A549 (cell line): ENCODE results near the gene ATP5MC3. TPM values are rescaled to one million over a fixed set of nuclear protein-coding genes. Genes with fewer than 3 reads are reported as not detected.

ENCODE experiments used
- ATAC-seq, 2 experiments: fragments of 200-7000 bp in 1 of 2; fragments of >200 bp in 1 of 2; cut with Nextera tagmentation in 1 of 2; cut with Tn5 transposase in 1 of 2; 3 replicates each; pipeline versions ENCODE4 v1.8.0 to v1.9.1; 2018 to 2020; ENCODE audit warnings: mild to moderate bottlenecking in 1 of 2, moderate library complexity in 1 of 2
- CTCF ChIA-PET: fragments of 300-600 bp; sonication (Branson Sonifier 250); formaldehyde crosslinking; extraction: SDS; loops from one replicate; lab custom pipeline; 2021; ENCODE audit warnings: antibody characterized with exemption, inconsistent platforms; lab: Yijun Ruan, JAX
- POLR2A ChIA-PET: fragments of 350-600 bp; formaldehyde crosslinking; extraction: SDS; loops from one replicate; lab custom pipeline; 2021; ENCODE audit warnings: antibody characterized with exemption, inconsistent platforms; lab: Yijun Ruan, JAX
- DNase-seq, 2 experiments: peaks; one replicate each; pipeline versions ENCODE4 v3.0.0 to v3.0.0-alpha.2; 2011 to 2016; ENCODE audit warnings: low read depth in 1 of 2, low spot score in 1 of 2
- FAIRE-seq: peaks from 2 replicates; lab custom pipeline; 2011; peaks lifted over from hg19 to GRCh38; lab: Jason Lieb, UNC
- H3K27ac ChIP-seq, 2 experiments: fragments of >200 bp; sonication (Bioruptor Twin); formaldehyde crosslinking; 3 replicates each; pipeline ENCODE4 v1.5.1; 2016 to 2017
- H3K4me1 ChIP-seq: fragments of >200 bp; sonication (Bioruptor Twin); formaldehyde crosslinking; 3 replicates; pipeline ENCODE4 v1.6.1; 2016
- H3K4me2 ChIP-seq: fragments of >200 bp; sonication (Bioruptor Twin); formaldehyde crosslinking; 3 replicates; pipeline ENCODE4 v1.6.1; 2016
- H3K4me3 ChIP-seq: fragments of >200 bp; sonication (Bioruptor Twin); formaldehyde crosslinking; 3 replicates; pipeline ENCODE4 v1.5.1; 2016
- H3K9me3 ChIP-seq: fragments of >200 bp; sonication (Bioruptor Twin); formaldehyde crosslinking; 3 replicates; pipeline ENCODE4 v1.6.1; 2016
- FOSL2 ChIP-seq, 2 experiments: fragments of 450-650 bp in 1 of 2; fragments of >200 bp in 1 of 2; sonication (Bioruptor Twin) in 1 of 2; formaldehyde crosslinking; IDR thresholded peaks; 2 replicates each; pipeline versions ENCODE4 v1.5.0 to v1.6.1; 2016 to 2020; ENCODE audit warnings: mild to moderate bottlenecking in 1 of 2, moderate library complexity in 1 of 2
- HEYL ChIP-seq: fragments of 250-450 bp; sonication (Bioruptor Pico); IDR thresholded peaks from 2 replicates; pipeline ENCODE4 v1.8.0; 2021; ENCODE audit warnings: mild to moderate bottlenecking, moderate library complexity
- JUNB ChIP-seq: fragments of >200 bp; sonication (Bioruptor Twin); formaldehyde crosslinking; IDR thresholded peaks from 2 replicates; pipeline ENCODE4 v1.6.1; 2016
- NPAS2 ChIP-seq: fragments of 250-450 bp; sonication (Bioruptor Pico); IDR thresholded peaks from 2 replicates; pipeline ENCODE4 v1.8.0; 2022; ENCODE audit warnings: mild to moderate bottlenecking, moderate library complexity, borderline replicate concordance
- PHF8 ChIP-seq: fragments of 200-600 bp; sonication (generic); IDR thresholded peaks from 2 replicates; pipeline ENCODE4 v1.6.1; 2016; ENCODE audit warnings: low read depth, mild to moderate bottlenecking, antibody characterized with exemption, moderate library complexity, borderline replicate concordance
- POLR2AphosphoS2 ChIP-seq: conservative IDR thresholded peaks from 2 replicates; pipeline ENCODE4 v1.6.1; 2012; ENCODE audit warnings: low read length, improper control_type of control experiment, inconsistent platforms
- RAD21 ChIP-seq, 2 experiments: fragments of >200 bp in 1 of 2; sonication (Bioruptor Twin) in 1 of 2; formaldehyde crosslinking in 1 of 2; IDR thresholded peaks in 1 of 2; conservative IDR thresholded peaks in 1 of 2; 2 replicates in 1 of 2; 3 replicates in 1 of 2; pipeline ENCODE4 v1.6.1; 2012 to 2018; ENCODE audit warnings: inconsistent platforms in 1 of 2
- RFX5 ChIP-seq: fragments of 450-650 bp; IDR thresholded peaks from 2 replicates; pipeline ENCODE4 v1.7.1; 2014; ENCODE audit warnings: antibody characterized with exemption, mild to moderate bottlenecking, moderate library complexity
- TFCP2L1 ChIP-seq: fragments of 250-450 bp; sonication (Bioruptor Pico); IDR thresholded peaks from 2 replicates; pipeline ENCODE4 v1.5.0; 2021; ENCODE audit warnings: mild to moderate bottlenecking
- TP53 ChIP-seq: fragments of 250-450 bp; sonication (Bioruptor Pico); IDR thresholded peaks from 2 replicates; pipeline ENCODE4 v1.5.0; 2021; ENCODE audit warnings: mild to moderate bottlenecking, moderate library complexity
- ZC3H11A ChIP-seq: fragments of 450-650 bp; IDR thresholded peaks from 2 replicates; pipeline ENCODE4 v1.6.1; 2014; ENCODE audit warnings: antibody characterized with exemption, mild to moderate bottlenecking
- ZFP36 ChIP-seq: fragments of 450-650 bp; IDR thresholded peaks from 2 replicates; pipeline ENCODE4 v1.6.1; 2014; ENCODE audit warnings: borderline replicate concordance; ENCODE audit not compliant: partially characterized antibody
- WGBS: methylation state at CpG from one replicate; pipeline ENCODE4 v1.1.6; 2017; ENCODE audit errors: missing lambda C conversion rate; 5-methylcytosine and 5-hydroxymethylcytosine counted together
- polyA plus RNA-seq, 4 experiments: library from polyadenylated mRNA; depleted of rRNA in 3 of 4; stranded (reverse); fragments of >200 nt; fragmentation: RNase III in 1 of 4; extraction: RNeasy Plus Mini Kit Qiagen cat#74134 plus additional on column Dnase treatment in 1 of 4; gene quantifications; 2 replicates in 3 of 4; 3 replicates in 1 of 4; pipeline ENCODE4 v1.2.3, GENCODE V29; 2011 to 2017
- TF ChIP-seq, protein P1 (sequence below): fragments of >200 bp; sonication (Bioruptor Twin); formaldehyde crosslinking; IDR thresholded peaks from 2 replicates; pipeline ENCODE4 v1.6.1; 2016
- TF ChIP-seq, protein P2 (sequence below): fragments of >200 bp; sonication (Bioruptor Twin); formaldehyde crosslinking; IDR thresholded peaks from 3 replicates; pipeline ENCODE4 v1.5.1; 2016
- TF ChIP-seq, protein P3 (sequence below): IDR thresholded peaks from 2 replicates; pipeline ENCODE4 v1.6.1; 2012; ENCODE audit warnings: low read depth, borderline replicate concordance
- TF ChIP-seq, protein P4 (sequence below): fragments of 250-450 bp; sonication (Bioruptor Pico); IDR thresholded peaks from 2 replicates; pipeline ENCODE4 v1.5.0; 2021; ENCODE audit warnings: mild to moderate bottlenecking, moderate library complexity, borderline replicate concordance

Gene ATP5MC3
- polyA plus RNA-seq, 2 of the 4 experiments (the other 2 are of a cell fraction), result 437 to 642 TPM

DNA sequence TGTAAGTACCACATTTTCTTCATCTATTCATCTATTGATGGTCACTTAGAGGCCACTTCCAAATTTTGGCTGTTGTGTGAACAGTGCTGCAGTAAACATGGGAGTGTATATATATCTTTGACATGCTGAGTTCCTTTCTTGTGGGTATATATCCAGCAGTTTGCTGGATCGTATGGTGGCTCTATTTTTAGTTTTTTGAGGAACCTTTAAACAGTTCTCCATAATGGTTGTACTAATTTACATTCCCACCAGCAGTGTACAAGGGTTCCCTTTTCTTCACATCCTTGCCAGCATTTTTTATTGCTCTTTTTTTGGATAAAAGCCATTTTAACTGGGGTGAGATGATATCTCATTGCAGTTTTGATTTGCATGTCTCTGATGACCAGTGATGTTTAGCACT, 7.3 kb upstream of the ATP5MC3 start:
- Histone ChIP-seq H3K4me3 (no peak overlapping the region), H3K4me2 (no peak overlapping the region), H3K9me3 (0 out of 3 replicates have a peak, but pooled peaks cover 3% of the 10 kb centered on the region), H3K27ac (no peak overlapping the region), H3K4me1 (no peaks in the 10 kb centered on the region)
- ChIA-PET CTCF (no interaction called here), POLR2A (no interaction called here)
- TF ChIP-seq ZC3H11A (no peak), HEYL (no peak), NPAS2 (CRISPR knock-in tag) (no peak), TP53 (CRISPR knock-in tag) (no peak), RFX5 (no peak)
- TF ChIP-seq, protein P1, sequence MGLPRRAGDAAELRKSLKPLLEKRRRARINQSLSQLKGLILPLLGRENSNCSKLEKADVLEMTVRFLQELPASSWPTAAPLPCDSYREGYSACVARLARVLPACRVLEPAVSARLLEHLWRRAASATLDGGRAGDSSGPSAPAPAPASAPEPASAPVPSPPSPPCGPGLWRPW, result no peak
- 11% methylated on average over 1 of the region's 1 CpG for WGBS
- no peak for ATAC-seq
- DNase-seq, result no peak
- FAIRE-seq, result no peak

DNA sequence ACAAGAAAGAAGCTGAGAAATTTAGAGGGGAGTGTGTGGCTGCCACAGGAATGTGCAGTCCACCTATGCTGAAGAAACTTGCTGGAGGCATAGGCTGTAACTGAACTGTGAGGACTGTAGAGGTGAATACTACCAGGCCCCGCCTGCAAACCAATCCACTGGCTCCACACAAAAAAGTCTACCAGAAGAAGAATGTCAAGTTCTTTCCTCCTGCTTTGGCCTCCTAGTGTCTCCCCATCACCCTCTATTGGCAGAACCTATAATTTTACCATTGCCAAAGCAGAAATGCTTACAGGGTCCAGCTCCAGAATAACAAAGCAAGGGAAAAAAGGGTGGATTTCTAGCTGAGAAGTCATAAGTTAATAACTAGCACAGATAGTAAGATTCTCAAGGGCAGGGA, 5.9 kb upstream of the ATP5MC3 start:
- H3K4me1 ChIP-seq, result no peaks in the 10 kb centered on the region
- 0 out of 3 replicates have a peak, but pooled peaks cover 3% of the 10 kb centered on the region for H3K9me3 ChIP-seq
- no peak overlapping the region for H3K4me2 ChIP-seq
- CTCF ChIA-PET, result no interaction called here
- TF ChIP-seq JUNB, result no peak
- peak; percentile 17 to 42; a peak in 2 of 5 replicates for TF ChIP-seq RAD21 (conservative IDR thresholded peaks at IDR 0.05 in 1 of 2, IDR thresholded peaks at IDR 0.05 in 1 of 2)
- TF ChIP-seq, protein P2, sequence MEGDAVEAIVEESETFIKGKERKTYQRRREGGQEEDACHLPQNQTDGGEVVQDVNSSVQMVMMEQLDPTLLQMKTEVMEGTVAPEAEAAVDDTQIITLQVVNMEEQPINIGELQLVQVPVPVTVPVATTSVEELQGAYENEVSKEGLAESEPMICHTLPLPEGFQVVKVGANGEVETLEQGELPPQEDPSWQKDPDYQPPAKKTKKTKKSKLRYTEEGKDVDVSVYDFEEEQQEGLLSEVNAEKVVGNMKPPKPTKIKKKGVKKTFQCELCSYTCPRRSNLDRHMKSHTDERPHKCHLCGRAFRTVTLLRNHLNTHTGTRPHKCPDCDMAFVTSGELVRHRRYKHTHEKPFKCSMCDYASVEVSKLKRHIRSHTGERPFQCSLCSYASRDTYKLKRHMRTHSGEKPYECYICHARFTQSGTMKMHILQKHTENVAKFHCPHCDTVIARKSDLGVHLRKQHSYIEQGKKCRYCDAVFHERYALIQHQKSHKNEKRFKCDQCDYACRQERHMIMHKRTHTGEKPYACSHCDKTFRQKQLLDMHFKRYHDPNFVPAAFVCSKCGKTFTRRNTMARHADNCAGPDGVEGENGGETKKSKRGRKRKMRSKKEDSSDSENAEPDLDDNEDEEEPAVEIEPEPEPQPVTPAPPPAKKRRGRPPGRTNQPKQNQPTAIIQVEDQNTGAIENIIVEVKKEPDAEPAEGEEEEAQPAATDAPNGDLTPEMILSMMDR, result peak; percentile 25; the same call in 2 of the 3 replicates
- 50% methylated on average over 1 of the region's 1 CpG for WGBS
- no peak overlapping the region for H3K4me3 ChIP-seq
- ATAC-seq (peak; percentile 59 to 88; a peak in 5 of 6 replicates), DNase-seq (peak; percentile 7 to 48), FAIRE-seq (no peak)
- H3K27ac ChIP-seq, result no peak overlapping the region
- POLR2A ChIA-PET, result no interaction called here

DNA sequence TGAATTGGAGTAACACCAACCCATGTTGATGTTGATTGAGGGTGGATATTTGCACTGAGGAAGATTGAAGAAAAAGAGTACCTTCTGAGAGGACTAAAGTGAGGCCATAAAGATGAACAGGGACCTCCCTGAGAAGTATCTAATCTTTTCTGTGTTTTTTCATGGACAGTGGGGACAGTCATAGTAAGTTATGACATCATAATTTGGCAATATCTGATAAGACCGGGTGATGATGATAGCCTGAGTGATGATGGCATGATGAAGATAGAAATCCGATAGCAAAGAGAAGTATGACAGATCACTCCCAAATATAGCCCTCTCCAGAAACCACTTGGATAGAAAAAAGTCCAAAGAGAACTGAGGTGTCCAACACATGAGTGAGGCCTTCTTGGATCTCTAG, 2.2 kb upstream of the ATP5MC3 start:
- 87% methylated on average over 2 of the region's 2 CpGs for whole genome bisulfite sequencing
- CTCF ChIA-PET, result no interaction called here
- Histone ChIP-seq H3K9me3 (no peaks in the 10 kb centered on the region), H3K4me2 (no peak overlapping the region), H3K27ac (no peak overlapping the region), H3K4me3 (no peak overlapping the region), H3K4me1 (peaks cover 15% of the 10 kb centered on the region; the same call in 2 of the 3 replicates)
- DNase-seq, result no peak
- FAIRE-seq, result no peak
- POLR2A ChIA-PET, result no interaction called here
- TF ChIP-seq ZC3H11A (no peak), FOSL2 (IDR thresholded peaks at IDR 0.05) (no peak), FOSL2 (CRISPR knock-in tag; IDR thresholded peaks at IDR 0.05) (no peak), POLR2AphosphoS2 (no peak), TFCP2L1 (CRISPR knock-in tag) (no peak), ZFP36 (no peak), PHF8 (no peak)
- TF ChIP-seq, protein P3, sequence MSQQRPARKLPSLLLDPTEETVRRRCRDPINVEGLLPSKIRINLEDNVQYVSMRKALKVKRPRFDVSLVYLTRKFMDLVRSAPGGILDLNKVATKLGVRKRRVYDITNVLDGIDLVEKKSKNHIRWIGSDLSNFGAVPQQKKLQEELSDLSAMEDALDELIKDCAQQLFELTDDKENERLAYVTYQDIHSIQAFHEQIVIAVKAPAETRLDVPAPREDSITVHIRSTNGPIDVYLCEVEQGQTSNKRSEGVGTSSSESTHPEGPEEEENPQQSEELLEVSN, result no peak
- TF ChIP-seq, protein P4, sequence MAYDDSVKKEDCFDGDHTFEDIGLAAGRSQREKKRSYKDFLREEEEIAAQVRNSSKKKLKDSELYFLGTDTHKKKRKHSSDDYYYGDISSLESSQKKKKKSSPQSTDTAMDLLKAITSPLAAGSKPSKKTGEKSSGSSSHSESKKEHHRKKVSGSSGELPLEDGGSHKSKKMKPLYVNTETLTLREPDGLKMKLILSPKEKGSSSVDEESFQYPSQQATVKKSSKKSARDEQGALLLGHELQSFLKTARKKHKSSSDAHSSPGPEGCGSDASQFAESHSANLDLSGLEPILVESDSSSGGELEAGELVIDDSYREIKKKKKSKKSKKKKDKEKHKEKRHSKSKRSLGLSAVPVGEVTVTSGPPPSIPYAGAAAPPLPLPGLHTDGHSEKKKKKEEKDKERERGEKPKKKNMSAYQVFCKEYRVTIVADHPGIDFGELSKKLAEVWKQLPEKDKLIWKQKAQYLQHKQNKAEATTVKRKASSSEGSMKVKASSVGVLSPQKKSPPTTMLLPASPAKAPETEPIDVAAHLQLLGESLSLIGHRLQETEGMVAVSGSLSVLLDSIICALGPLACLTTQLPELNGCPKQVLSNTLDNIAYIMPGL (CRISPR knock-in tag), result no peak
- TF ChIP-seq, all 56 proteins: peak for 0
- no peak for ATAC-seq
